ENCODE results near the gene CCDC191.

DNA sequence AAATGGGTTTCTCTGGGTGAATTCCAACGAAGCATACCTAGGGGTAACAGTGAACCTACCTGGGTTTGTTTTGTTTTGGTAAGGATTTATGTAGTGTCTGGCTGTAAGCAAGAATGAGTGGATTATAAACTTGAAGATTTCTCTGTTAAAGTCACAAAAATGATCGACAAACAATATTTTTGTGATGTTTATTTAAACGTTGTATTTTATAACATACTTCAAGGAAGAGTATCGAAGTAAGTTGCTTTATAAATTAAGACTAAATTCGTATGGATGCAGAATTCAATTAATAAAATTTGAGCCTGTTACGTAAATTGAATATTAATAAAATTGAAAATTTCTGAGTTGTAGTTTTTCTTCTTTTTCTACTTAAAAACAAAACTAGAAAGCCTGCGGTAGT lies 109.5 kb downstream of the CCDC191 start:
- TF ChIP-seq POLR2A (IDR thresholded peaks at IDR 0.05) (no peak), CTCF (IDR thresholded peaks at IDR 0.05) (no peak)

All from uterus (tissue), 2 donors.